HG03095 (cell line): ENCODE results near the gene AZIN2.
"Not testable (repeated sequence)": the region's sequence is repeated elsewhere in the genome, so short reads cannot be mapped to it uniquely, and the experiment has no call there.

ENCODE experiments used
- ATAC-seq: cut with Tn5 transposase; IDR thresholded peaks from one replicate; pipeline ENCODE4 v1.9.1; 2021; ENCODE audit warnings: moderate library complexity; ENCODE audit not compliant: unreplicated experiment

The AZIN2 gene

GRCh38 chr1:33093004-33093403 lies 12.1 kb downstream of the AZIN2 start:
- ATAC-seq, result no peak

DNA sequence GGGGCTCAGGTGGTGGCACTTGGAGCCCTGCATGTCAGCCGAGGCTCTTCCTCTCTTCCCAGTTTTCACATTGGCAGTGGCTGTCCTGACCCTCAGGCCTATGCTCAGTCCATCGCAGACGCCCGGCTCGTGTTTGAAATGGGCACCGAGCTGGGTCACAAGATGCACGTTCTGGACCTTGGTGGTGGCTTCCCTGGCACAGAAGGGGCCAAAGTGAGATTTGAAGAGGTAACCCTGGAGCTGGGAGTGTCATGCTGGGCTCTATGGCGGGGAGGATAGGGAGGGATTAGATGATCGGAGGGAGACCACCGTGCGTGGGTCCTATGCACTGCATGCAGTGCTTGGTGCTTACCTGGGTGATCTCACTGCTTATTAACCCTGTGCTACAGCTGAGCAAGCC lies 13.5 kb downstream of the AZIN2 start:
- no peak for ATAC-seq

GRCh38 chr1:33094971-33095604 lies 14.1 kb downstream of the AZIN2 start:
- ATAC-seq, result no peak

DNA sequence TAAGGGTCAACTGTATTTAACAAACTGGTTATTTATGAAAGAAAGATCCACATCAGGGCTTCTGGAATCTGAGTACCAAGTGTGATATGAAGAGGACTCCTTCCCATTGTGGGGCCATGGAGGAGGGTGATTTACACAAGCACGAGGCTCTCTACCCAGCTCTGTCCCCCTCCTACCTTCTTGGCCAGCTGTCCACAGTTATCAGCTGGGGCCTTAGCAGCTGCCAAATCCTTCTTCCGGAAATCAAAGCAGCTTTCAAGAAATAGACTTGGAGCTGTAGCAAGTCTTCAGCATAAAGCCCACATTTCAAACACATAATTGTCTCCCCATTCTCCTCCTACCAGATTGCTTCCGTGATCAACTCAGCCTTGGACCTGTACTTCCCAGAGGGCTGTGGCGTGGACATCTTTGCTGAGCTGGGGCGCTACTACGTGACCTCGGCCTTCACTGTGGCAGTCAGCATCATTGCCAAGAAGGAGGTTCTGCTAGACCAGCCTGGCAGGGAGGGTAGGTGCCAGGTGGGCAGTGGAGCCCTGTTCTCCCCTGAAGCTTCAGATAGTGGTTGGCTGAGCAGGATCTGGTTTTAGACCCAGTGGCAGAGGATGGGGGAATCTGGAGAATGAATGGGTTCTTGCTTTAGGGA lies 15.5 kb downstream of the AZIN2 start:
- ATAC-seq, result no peak

- ATAC-seq, result no peak
These were observed 16.2 kb downstream of the AZIN2 start for GRCh38 chr1:33097137-33097611.

GRCh38 chr1:33097762-33098161 lies 16.8 kb downstream of the AZIN2 start:
- ATAC-seq, result no peak

GRCh38 chr1:33098371-33098770 lies 17.4 kb downstream of the AZIN2 start:
- ATAC-seq, result no peak

DNA sequence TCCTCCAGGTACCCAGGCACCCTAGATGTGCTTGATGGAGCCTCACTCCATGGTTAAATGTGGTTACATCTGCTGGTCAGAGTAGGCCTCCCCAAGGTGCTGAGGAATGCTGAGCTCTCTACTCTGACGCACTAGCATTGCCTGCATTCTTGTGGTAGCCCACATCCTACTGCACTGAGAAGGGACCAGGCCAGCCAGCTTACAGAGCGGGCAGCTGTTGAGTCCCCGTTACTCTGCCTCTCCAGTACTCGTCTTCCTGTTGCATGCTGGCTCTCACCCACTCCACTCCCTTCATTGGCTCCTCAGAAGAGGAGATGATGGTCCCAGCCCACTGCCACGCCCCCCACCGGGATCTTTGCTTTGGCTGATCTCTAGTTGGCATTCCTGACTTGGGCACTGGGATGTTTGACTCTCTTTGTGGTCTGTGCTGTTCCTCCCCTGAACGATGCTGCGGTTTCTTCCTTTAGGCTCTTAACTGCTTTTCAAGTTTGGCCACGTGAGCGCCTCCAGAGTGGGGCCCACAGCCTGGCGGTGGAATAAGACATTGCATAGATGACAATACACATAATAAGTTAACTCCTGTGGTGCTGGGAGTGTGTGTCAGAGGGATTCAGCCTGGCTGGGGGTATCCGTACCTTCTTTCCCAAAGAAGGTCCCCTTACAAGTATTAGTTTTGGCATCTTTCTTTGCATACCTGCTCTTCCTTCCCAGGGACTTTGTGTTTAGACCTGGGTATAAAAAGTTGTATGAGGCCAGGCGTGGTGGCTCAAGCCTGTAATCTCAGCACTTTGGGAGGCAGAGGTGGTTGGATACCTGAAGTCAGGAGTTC lies 18.6 kb downstream of the AZIN2 start:
- no peak for ATAC-seq

DNA sequence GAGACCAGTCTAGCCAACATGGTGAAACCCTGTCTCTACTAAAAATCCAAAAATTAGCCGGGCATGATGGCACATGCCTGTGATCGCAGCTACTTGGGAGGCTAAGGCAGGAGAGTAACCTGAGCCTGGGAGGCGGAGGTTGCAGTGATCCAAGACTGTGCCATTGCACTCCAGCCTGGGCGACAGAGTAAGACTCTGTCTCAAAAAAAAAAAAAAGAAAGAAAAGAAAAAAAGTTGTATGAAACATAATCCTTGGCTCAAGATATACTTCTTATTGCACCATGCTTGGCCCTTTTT lies 19.1 kb downstream of the AZIN2 start:
- ATAC-seq, result not testable (repeated sequence)

GRCh38 chr1:33110477-33110876 lies 29.5 kb downstream of the AZIN2 start:
- ATAC-seq, result no peak

- ATAC-seq, result no peak
These were observed 31.0 kb downstream of the AZIN2 start for GRCh38 chr1:33111965-33112364.

DNA sequence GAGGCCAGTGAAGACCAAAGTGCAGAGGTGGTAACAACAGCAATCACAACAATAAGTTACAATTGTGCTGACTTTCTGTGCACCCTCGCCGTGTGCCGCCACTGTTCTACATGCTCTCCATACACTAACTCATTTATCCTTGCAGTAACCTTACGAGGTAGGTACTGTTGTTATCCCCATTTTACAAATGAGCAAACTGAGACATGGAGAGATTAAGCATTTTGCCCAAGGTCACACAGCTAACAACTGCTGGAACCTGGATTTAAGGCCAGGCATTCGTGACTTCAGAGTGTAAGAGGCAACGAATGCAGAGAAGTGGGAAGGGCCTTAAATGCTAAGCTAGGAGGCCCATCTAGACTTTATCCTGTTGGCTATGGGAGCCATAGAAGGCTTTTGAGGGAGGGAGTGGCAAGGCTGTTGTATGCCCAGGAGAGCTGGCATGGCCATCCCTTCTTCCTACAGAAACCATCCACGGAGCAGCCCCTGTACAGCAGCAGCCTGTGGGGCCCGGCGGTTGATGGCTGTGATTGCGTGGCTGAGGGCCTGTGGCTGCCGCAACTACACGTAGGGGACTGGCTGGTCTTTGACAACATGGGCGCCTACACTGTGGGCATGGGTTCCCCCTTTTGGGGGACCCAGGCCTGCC lies 36.6 kb downstream of the AZIN2 start:
- no peak for ATAC-seq

DNA sequence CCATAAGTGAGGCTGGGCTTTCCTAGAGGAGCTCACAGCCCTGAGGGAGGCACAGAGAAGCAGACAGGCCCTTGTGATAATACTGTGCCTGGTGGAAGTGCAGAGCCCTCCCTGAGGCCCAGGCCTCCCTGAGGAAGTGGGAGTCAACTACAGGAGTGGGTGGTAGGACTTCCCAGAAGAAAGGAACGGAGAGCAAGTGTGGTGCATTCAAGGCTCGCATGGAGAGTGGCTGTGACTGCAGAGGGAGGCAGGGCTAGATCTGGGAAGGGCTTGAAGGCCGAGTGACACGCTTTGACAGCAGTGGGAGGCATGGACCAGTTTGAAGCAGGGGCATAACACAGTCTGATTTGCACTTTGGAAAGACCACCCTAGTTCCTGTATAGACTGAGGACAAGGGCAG lies 37.3 kb downstream of the AZIN2 start:
- no peak for ATAC-seq

DNA sequence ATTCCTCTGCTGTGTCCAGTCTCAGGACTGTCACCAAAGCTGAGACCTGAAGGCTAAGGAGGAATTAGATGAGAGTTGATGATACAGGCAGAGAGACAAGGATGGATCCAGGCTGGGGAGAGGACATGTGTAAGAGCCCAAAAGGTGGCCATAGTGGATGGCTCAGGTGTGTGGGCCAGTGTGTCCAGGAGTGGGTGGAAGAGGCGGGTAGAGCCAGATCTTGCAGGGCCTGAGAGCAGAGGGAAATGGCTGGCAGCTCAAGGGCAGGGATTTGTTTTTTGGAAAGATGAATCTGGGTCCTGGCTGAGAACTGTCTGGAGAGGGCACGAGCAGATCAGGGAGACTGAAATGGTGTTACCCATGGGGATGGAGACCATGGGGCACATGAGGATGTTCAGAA lies 38.1 kb downstream of the AZIN2 start:
- ATAC-seq, result no peak

DNA sequence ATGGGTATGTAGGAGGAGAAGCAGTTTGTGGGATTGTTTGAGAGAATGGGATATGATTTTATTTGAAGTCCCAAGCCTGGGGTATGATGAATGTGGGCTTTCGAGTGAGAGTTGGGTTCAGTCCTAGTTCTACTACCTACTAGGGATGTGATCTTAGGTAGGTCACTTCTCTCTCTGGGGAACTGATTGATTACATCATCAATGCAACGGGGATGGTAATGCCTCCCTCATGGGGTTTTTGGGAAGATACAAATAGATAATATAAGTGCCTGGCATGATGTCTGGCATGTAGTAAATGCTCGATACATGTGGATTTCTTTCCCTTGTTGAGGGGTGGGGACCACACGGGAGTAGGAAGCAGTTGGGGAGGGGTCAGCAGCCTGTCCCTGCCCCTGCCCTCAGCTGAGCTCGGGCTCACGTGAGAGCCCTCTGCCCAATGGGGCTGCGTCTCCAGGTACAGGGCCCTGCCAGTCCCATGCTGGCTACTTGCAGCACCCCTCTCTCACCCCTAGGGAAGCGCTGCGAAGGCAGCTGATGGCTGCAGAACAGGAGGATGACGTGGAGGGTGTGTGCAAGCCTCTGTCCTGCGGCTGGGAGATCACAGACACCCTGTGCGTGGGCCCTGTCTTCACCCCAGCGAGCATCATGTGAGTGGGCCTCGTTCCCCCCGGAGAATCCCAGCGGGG lies 38.7 kb downstream of the AZIN2 start:
- no peak for ATAC-seq

- ATAC-seq, result no peak
These were observed 39.7 kb downstream of the AZIN2 start for GRCh38 chr1:33120436-33121231.

GRCh38 chr1:33121728-33122127 lies 40.8 kb downstream of the AZIN2 start:
- no peak for ATAC-seq

GRCh38 chr1:33122483-33123178 lies 41.7 kb downstream of the AZIN2 start:
- no peak for ATAC-seq

DNA sequence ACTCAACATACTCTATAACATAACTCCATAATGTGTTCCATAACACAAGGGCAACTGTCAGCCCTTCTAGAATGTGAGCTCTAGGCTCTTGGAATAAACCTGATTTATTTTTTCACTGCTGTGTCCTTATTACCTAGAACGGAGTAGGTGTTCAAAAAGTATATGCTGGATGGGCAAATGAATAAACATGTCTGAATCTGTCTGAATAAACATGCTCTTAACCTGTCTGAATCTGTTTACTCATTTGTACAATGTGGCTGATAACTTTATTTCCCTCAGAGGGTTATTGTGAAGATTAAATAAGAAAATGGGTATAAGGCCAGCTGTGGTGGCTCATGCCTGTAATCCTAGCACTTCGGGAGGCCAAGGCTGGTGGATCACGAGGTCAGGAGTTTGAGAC lies 42.3 kb downstream of the AZIN2 start:
- no peak for ATAC-seq

GRCh38 chr1:33124647-33125046 lies 43.7 kb downstream of the AZIN2 start:
- not testable (repeated sequence) for ATAC-seq
